Transverse colon (tissue), 4 donors: ENCODE results near the gene SSBP4. TPM values are rescaled to one million over a fixed set of nuclear protein-coding genes. Genes with fewer than 3 reads are reported as not detected.

Source experiments
- DNase-seq: peaks from one replicate; pipeline ENCODE4 v3.0.0-alpha.2; 2019
- H3K27ac ChIP-seq, 4 donors: fragments of 200-600 bp; sonication (generic); 2 replicates each; pipeline ENCODE4 v1.5.1; 2016 to 2018; ENCODE audit warnings: inconsistent platforms in 4 of 4
- H3K27me3 ChIP-seq: fragments of 200-600 bp; sonication (generic); 2 replicates; pipeline ENCODE4 v1.5.1; 2017; ENCODE audit warnings: inconsistent platforms
- H3K36me3 ChIP-seq, 4 donors: fragments of 200-600 bp; sonication (generic); 2 replicates each; pipeline ENCODE4 v1.5.1; 2017 to 2019; ENCODE audit warnings: inconsistent platforms in 4 of 4
- H3K4me1 ChIP-seq, 4 donors: fragments of 200-600 bp; sonication (generic); 2 replicates each; pipeline ENCODE4 v1.5.1; 2017 to 2020; ENCODE audit warnings: inconsistent platforms in 4 of 4
- H3K4me3 ChIP-seq, 4 donors: fragments of 200-600 bp; sonication (generic); 1 replicate in 1 of 4; 2 replicates in 3 of 4; pipeline versions ENCODE4 v1.5.1 to v1.6.1; 2017 to 2019; ENCODE audit warnings: inconsistent platforms in 4 of 4
- H3K9me3 ChIP-seq, 2 donors: fragments of 200-600 bp; sonication (generic); 2 replicates each; pipeline ENCODE4 v1.5.1; 2017 to 2019; ENCODE audit warnings: inconsistent platforms in 2 of 2
- EP300 ChIP-seq: sonication (generic); formaldehyde crosslinking; IDR thresholded peaks from one replicate; pipeline ENCODE4 v1.6.1; 2017; ENCODE audit warnings: antibody characterized with exemption, low read depth
- POLR2A ChIP-seq: fragments of 450-650 bp; IDR thresholded peaks from one replicate; pipeline ENCODE4 v1.6.1; 2016; ENCODE audit warnings: antibody characterized with exemption, mild to moderate bottlenecking, moderate library complexity
- POLR2AphosphoS5 ChIP-seq, 3 donors: sonication (generic); formaldehyde crosslinking; IDR thresholded peaks; one replicate each; pipeline ENCODE4 v1.6.1; 2016; ENCODE audit warnings: antibody characterized with exemption in 3 of 3
- whole genome bisulfite sequencing, 2 donors: methylation state at CpG; one replicate each; pipeline ENCODE4 v1.1.5; 2018; ENCODE audit warnings: low coverage in 1 of 2; 5-methylcytosine and 5-hydroxymethylcytosine counted together
- in situ Hi-C, 4 donors: fragments of 200-750 bp; cut with MboI; loops; one replicate each; pipeline versions ENCODE4 v1.15.0 to v1.15.1; 2017; ENCODE audit warnings: low sequenced_read_pairs in 3 of 4, low pct_ligation_motif_present in 1 of 4, low pct_unique_long_range_greater_than_20kb in 1 of 4
- intact Hi-C: fragments of 100-400 bp; cut with DNase I; formaldehyde crosslinking; loops from one replicate; pipeline ENCODE4 v1.15.1; 2023; ENCODE audit warnings: low total_unique reads
- total RNA-seq, 4 donors: library from RNA; depleted of rRNA; stranded (reverse); fragments of >200 nt; gene quantifications; one replicate each; pipeline ENCODE4 v1.1.0, GENCODE V29; 2016
- TF ChIP-seq, protein P1 (sequence below), 5 experiments: fragments of 200-600 bp in 3 of 5; fragments of 450-650 bp in 2 of 5; sonication (generic) in 3 of 5; IDR thresholded peaks; 1 replicate in 2 of 5; 2 replicates in 3 of 5; pipeline ENCODE4 v1.5.1; 2016 to 2017; ENCODE audit warnings: antibody characterized with exemption in 5 of 5, inconsistent platforms in 3 of 5, mild to moderate bottlenecking in 2 of 5, moderate library complexity in 1 of 5

SSBP4 gene
- total RNA-seq, 4 donors from 2014 or later = 9.4 to 40.4 (median 32.2) TPM

DNA sequence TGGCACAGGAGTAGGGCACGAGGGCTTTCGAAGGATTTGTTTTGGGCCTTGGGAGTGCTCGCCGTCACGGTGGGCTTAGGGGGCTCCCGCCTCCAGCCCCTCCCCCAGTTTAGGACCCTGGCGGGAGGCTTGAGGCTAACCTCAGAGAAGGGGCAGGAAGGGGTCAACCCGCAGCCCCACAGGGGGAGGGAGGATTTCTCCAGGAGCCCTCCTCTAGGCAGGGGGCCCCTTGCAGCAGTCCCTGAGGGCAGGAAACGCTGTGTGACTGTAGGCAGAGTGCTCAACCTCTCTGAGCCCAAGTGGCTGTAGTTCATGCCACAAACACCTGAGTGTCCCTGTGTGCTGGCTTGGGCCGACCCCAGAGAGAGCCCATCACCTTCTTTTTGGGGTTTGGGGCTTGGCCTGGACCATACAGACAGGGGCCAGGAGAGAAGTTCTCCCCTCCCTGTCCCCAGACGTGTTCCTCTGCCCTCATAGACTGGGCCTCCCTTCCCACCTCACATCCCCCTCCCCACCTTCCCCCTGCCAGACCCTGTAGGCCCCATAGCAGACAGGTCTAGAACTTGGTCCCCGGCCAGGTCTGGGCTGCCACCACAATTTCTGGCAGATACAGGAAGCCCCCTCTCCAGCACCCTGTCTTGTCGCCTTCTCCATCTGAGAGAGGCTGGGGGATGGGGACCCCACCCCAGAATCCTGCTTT lies 10.7 kb downstream of the SSBP4 start:
- intact Hi-C loops = no loop called here
- in situ Hi-C loops = no loop called here
- Histone ChIP-seq H3K4me1 (peaks cover 22 to 45% (median 32%) of the 10 kb centered on the region in 4 donors), H3K27me3 (no peaks in the 10 kb centered on the region), H3K4me3 (peak overlapping the region in 2 of 4 donors; percentile 42 to 53), H3K9me3 (no peaks in the 10 kb centered on the region), H3K36me3 (no peaks in the 10 kb centered on the region), H3K27ac (peak overlapping the region; percentile 76 to 82 (median 78))
- 59% methylated on average over 12 of the region's 13 CpGs; no CpG with 5 or more reads in 1 of the 2 donors for WGBS, 2 donors
- TF ChIP-seq, protein P1, sequence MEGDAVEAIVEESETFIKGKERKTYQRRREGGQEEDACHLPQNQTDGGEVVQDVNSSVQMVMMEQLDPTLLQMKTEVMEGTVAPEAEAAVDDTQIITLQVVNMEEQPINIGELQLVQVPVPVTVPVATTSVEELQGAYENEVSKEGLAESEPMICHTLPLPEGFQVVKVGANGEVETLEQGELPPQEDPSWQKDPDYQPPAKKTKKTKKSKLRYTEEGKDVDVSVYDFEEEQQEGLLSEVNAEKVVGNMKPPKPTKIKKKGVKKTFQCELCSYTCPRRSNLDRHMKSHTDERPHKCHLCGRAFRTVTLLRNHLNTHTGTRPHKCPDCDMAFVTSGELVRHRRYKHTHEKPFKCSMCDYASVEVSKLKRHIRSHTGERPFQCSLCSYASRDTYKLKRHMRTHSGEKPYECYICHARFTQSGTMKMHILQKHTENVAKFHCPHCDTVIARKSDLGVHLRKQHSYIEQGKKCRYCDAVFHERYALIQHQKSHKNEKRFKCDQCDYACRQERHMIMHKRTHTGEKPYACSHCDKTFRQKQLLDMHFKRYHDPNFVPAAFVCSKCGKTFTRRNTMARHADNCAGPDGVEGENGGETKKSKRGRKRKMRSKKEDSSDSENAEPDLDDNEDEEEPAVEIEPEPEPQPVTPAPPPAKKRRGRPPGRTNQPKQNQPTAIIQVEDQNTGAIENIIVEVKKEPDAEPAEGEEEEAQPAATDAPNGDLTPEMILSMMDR (IDR thresholded peaks at IDR 0.05) = no peak
- no peak for TF ChIP-seq EP300
- no peak for TF ChIP-seq POLR2AphosphoS5 (IDR thresholded peaks at IDR 0.05)
- TF ChIP-seq POLR2A = no peak
- DNase-seq = no peak

DNA sequence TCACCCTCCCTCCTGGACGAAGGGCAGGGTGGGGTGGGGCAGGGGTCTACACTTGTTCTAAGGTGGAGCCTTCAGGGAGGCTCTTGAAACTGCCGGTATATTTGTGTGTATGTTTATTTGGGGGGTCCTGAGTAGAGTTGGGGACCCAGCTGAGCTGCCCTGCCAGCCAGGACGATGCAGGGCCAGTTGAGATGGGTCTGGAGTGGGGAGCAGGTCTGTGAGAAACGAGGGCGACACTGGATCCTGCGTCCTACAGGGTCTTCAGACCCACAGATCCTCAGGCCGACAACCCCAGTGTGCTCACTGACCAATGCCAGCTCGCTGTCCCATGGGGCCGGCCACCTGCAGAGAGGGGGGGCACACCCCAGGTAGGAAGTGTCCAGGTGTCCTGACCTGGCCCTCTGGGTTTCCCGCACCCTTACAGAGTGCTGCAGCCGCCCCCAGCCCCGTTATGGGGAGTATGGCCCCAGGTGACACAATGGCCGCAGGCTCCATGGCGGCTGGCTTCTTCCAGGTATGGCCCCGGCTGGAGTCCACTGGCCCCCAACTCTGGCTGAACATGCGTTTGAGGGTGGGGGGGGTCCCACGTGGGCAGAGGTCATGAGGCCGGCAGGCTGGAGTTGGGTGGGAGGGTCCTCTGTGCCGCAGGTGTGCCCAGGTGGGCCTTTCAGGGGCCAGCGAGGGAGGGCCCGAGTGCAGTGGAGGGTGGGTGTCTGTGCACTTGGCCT lies 11.4 kb downstream of the SSBP4 start:
- DNase-seq = no peak
- 86% methylated on average over 11 of the region's 21 CpGs; no CpG with 5 or more reads in 1 of the 2 donors for WGBS, 2 donors

DNA sequence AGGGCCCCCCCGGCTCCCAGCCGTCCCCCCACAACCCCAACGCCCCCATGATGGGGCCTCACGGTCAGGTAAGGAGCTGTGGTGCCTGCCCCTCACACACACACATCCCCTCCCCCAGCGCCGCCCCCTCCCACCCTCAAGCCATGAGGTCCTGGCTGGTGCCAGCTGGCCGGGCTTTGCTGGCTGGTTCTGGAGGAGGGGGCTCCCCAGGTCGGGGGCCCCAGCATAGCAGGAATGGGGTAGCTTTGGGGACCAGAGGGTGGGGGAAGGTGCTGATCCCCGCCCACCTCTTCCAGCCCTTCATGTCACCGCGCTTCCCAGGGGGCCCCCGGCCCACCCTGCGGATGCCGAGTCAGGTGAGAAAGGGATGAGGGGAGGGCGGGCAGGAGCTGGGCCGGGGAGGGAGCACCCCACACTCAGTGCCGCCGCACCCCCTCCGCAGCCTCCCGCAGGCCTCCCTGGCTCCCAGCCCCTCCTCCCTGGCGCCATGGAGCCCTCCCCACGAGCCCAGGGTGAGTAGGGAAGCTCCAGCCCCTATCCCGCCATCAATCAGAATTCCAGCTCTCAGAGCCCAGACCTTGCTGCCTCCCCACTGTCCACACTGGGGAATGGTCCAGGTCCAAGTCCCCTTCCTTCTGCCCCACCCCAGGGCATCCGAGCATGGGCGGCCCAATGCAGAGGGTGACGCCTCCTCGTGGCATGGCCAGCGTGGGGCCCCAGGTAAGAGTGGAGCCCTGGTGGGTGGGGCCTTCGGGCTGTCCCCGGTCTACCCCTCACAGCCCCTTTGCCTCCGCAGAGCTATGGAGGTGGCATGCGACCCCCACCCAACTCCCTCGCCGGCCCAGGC lies 12.4 kb downstream of the SSBP4 start:
- Histone ChIP-seq H3K4me1 (peaks cover 8 to 36% (median 24%) of the 10 kb centered on the region in 4 donors), H3K27ac (no peak overlapping the region), H3K36me3 (no peaks in the 10 kb centered on the region), H3K9me3 (no peaks in the 10 kb centered on the region), H3K27me3 (no peaks in the 10 kb centered on the region), H3K4me3 (no peak overlapping the region)
- TF ChIP-seq POLR2A (no peak), EP300 (no peak), POLR2AphosphoS5 (IDR thresholded peaks at IDR 0.05) (no peak)
- TF ChIP-seq, protein P1 (IDR thresholded peaks at IDR 0.05) = no peak
- WGBS, 2 donors = 82% methylated on average over 27 of the region's 34 CpGs; no CpG with 5 or more reads in 1 of the 2 donors
- in situ Hi-C loops (no loop called here), intact Hi-C loops (no loop called here)
- no peak for DNase-seq

More for the DNA sequence above, 11.4 kb downstream of the SSBP4 start:
- H3K4me1 ChIP-seq = peaks cover 17 to 41% (median 29%) of the 10 kb centered on the region in 4 donors
- H3K4me3 ChIP-seq = no peak overlapping the region
- no peaks in the 10 kb centered on the region for H3K9me3 ChIP-seq
- no peaks in the 10 kb centered on the region for H3K27me3 ChIP-seq
- no peak overlapping the region for H3K27ac ChIP-seq
- intact Hi-C loops = no loop called here
- TF ChIP-seq, protein P1 (IDR thresholded peaks at IDR 0.05) = no peak
- TF ChIP-seq POLR2A = no peak
- TF ChIP-seq POLR2AphosphoS5 (IDR thresholded peaks at IDR 0.05) = no peak
- no peak for TF ChIP-seq EP300
- no peaks in the 10 kb centered on the region for H3K36me3 ChIP-seq
- in situ Hi-C loops = no loop called here
